ENCODE data around the gene MCF2L.

DNA sequence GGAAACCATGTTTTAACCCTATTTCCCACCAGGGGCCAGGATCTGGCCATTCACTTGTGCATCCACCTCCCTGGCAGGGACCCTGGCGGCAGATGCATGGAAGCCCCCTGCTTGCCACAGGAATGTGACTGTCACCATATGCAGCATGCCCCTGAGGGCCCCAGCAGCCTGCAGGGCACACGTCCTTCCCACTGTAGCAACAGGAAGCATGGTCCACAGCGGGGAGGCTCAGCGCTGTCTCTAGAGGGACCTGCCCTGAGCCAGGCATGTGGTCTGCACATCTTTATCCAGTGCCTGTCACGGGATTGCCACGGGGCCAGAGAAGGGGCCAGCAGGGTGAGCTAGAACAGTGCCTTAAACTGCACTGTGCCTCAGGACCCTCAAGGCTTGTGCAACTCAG, 34.9 kb upstream of the MCF2L start:
- TF ChIP-seq, protein P1, sequence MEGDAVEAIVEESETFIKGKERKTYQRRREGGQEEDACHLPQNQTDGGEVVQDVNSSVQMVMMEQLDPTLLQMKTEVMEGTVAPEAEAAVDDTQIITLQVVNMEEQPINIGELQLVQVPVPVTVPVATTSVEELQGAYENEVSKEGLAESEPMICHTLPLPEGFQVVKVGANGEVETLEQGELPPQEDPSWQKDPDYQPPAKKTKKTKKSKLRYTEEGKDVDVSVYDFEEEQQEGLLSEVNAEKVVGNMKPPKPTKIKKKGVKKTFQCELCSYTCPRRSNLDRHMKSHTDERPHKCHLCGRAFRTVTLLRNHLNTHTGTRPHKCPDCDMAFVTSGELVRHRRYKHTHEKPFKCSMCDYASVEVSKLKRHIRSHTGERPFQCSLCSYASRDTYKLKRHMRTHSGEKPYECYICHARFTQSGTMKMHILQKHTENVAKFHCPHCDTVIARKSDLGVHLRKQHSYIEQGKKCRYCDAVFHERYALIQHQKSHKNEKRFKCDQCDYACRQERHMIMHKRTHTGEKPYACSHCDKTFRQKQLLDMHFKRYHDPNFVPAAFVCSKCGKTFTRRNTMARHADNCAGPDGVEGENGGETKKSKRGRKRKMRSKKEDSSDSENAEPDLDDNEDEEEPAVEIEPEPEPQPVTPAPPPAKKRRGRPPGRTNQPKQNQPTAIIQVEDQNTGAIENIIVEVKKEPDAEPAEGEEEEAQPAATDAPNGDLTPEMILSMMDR (optimal IDR thresholded peaks at IDR 0.05 in 1 of 3, IDR thresholded peaks at IDR 0.05 in 1 of 3, conservative IDR thresholded peaks at IDR 0.05 in 1 of 3; ENCODE audit: extremely low read depth in 1 of 3, insufficient read depth in 2 of 3, low read length in 3 of 3): no peak
- TF ChIP-seq EZH2 (IDR thresholded peaks at IDR 0.05; ENCODE audit: low read length): no peak

Measured in keratinocyte (primary cell).